Measurements from ENCODE around the gene SYT9.

- TF ChIP-seq, protein P1, sequence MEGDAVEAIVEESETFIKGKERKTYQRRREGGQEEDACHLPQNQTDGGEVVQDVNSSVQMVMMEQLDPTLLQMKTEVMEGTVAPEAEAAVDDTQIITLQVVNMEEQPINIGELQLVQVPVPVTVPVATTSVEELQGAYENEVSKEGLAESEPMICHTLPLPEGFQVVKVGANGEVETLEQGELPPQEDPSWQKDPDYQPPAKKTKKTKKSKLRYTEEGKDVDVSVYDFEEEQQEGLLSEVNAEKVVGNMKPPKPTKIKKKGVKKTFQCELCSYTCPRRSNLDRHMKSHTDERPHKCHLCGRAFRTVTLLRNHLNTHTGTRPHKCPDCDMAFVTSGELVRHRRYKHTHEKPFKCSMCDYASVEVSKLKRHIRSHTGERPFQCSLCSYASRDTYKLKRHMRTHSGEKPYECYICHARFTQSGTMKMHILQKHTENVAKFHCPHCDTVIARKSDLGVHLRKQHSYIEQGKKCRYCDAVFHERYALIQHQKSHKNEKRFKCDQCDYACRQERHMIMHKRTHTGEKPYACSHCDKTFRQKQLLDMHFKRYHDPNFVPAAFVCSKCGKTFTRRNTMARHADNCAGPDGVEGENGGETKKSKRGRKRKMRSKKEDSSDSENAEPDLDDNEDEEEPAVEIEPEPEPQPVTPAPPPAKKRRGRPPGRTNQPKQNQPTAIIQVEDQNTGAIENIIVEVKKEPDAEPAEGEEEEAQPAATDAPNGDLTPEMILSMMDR (IDR thresholded peaks at IDR 0.05; ENCODE audit: low read depth, low read length, poor library complexity, severe bottlenecking) = no peak
- TF ChIP-seq EZH2phosphoT487 (IDR thresholded peaks at IDR 0.05; ENCODE audit: borderline replicate concordance, low read length) = no peak
Observed at GRCh38 chr11:7515447-7515886, 263.8 kb downstream of the SYT9 start.
